ENCODE results near the gene CHAC2.
A peak's percentile ranks its signal among the peaks of the same experiment; 100 is the strongest.
"Not testable (repeated sequence)": the region's sequence is repeated elsewhere in the genome, so short reads cannot be mapped to it uniquely, and the experiment has no call there.

Gene CHAC2

GRCh38 chr2:53767405-53768241 lies at the start of gene CHAC2:
CHAC2 (plus strand) TSS chr2:53767804; CDS start chr2:53767887, 83 bp downstream.
- DNase-seq, result peak; percentile 88

GRCh38 chr2:53720944-53721343 lies 46.7 kb upstream of the CHAC2 start:
- DNase-seq, result not testable (repeated sequence)

- DNase-seq, result no peak
Measured at GRCh38 chr2:53724536-53724935, 43.1 kb upstream of the CHAC2 start.

GRCh38 chr2:53725662-53726061 lies 41.9 kb upstream of the CHAC2 start:
- no peak for DNase-seq

GRCh38 chr2:53727921-53728320 lies 39.7 kb upstream of the CHAC2 start:
- DNase-seq, result no peak

GRCh38 chr2:53729143-53729762 lies 38.4 kb upstream of the CHAC2 start:
- DNase-seq, result no peak

GRCh38 chr2:53737091-53737490 lies 30.5 kb upstream of the CHAC2 start:
- no peak for DNase-seq

- no peak for DNase-seq
Measured at GRCh38 chr2:53739032-53739431, 28.6 kb upstream of the CHAC2 start.

GRCh38 chr2:53740170-53740569 lies 27.4 kb upstream of the CHAC2 start:
- DNase-seq, result no peak

GRCh38 chr2:53744395-53745065 lies 23.1 kb upstream of the CHAC2 start:
- no peak for DNase-seq

- DNase-seq, result no peak
Measured at GRCh38 chr2:53750041-53750768, 17.4 kb upstream of the CHAC2 start.

GRCh38 chr2:53751728-53752127 lies 15.9 kb upstream of the CHAC2 start:
- DNase-seq, result no peak

- no peak for DNase-seq
Measured at GRCh38 chr2:53752385-53752784, 15.2 kb upstream of the CHAC2 start.

- no peak for DNase-seq
Measured at GRCh38 chr2:53753041-53753440, 14.6 kb upstream of the CHAC2 start.

GRCh38 chr2:53755121-53755520 lies 12.5 kb upstream of the CHAC2 start:
- no peak for DNase-seq

- no peak for DNase-seq
Measured at GRCh38 chr2:53756644-53757043, 11.0 kb upstream of the CHAC2 start.

- not testable (repeated sequence) for DNase-seq
Measured at GRCh38 chr2:53757206-53757605, 10.4 kb upstream of the CHAC2 start.

GRCh38 chr2:53765767-53766166 lies 1.8 kb upstream of the CHAC2 start:
- no peak for DNase-seq

GRCh38 chr2:53768242-53768542 lies 588 bp downstream of the CHAC2 start:
- no peak for DNase-seq

- DNase-seq, result no peak
Measured at GRCh38 chr2:53769318-53769945, 1.8 kb downstream of the CHAC2 start.

GRCh38 chr2:53770264-53770663 lies 2.7 kb downstream of the CHAC2 start:
- no peak for DNase-seq

GRCh38 chr2:53777134-53777533 lies 9.5 kb downstream of the CHAC2 start:
- DNase-seq, result no peak

All from stimulated activated CD4-positive, alpha-beta T cell treated with anti-CD3 and anti-CD28 coated beads, Interleukin-4, amount 100 ng/mL, for 1 hour (primary cell).